ENCODE data around the gene CDC42EP4.

Gene CDC42EP4

DNA sequence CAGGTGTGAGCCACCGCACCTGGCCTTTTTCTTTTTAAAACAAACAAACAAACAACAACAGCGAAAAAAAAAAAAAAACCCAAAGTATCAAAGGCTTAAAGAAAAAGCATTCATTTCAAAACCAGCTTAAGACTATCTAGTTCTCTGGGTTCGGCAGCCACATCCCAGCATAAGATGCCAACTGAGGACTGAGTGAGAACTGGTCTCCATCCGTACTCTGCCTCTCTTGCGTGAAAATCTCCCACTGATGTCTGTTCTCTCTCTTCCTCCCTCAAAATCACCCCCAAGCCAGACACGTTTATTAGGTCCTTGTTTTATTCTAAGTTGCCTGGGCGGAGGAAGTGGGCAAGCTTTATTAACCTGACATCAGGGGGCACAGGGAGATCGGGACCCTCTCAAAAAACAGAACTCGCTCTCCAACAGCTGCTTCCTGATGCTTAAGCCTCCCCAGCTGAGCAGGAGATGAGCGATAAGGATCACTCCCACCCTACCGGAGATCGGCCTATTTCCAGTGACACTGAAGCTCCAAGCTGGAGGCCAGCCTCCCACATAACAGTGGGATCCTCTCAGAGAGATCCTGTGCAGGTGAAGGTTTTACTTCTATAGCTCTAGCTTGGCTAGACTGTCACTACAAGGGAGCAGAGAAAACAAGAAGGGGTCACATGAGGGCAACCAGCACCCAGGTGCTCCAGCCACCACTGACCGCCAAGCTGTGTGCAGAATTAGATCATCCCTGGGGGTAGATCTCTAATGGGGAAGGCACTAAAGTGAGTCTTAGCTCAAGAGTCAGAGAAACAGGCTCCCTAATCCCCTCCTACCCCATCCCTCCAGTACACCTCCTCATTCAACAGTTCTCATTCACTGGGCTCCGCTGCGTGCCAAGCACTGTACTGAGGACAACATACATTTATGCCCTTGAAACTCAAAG is 13.6 kb downstream of the CDC42EP4 start:
- DNase-seq (ENCODE audit: low spot score): no peak

DNA sequence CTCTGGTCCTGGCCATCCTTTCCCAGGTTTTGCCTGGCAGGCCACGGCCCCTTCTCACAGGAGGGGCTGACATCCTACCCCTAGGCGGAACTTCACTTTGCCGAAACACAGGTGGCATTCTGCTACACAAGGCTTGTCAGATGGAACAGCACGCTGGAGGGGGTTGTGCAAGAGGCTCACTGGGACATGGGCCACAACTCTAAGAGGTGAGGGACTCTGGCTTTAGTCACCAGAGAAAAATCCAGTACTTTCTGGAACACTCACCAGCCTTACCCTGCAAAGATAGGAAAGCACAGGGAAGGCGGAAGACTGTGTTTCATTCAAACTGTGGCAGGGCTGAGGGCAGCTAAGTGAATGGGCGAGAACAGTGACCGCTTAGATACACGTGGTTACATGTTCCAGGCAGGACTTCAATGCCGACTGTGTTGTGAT is 18.3 kb downstream of the CDC42EP4 start:
- no peak for DNase-seq (ENCODE audit: low spot score)

DNA sequence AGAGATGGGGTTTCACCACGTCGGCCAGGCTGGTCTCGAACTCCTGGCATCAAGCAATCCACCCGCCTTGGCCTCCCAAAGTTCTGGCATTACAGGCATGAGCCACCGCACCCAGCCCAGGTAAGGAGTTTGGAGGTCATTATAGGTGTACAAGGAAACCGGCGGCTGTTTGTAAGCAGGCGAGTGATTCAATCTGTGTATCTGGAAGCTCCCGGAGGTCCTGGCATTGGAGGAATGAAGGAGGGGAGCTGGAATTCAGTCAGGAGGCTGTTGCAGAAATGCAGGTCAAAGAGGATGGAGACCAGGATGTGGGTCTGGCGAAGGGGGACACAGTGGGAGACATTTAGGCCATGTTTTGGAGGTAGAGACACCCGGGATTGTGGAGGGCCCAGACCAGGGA is 18.8 kb downstream of the CDC42EP4 start:
- no peak for DNase-seq (ENCODE audit: low spot score)

DNA sequence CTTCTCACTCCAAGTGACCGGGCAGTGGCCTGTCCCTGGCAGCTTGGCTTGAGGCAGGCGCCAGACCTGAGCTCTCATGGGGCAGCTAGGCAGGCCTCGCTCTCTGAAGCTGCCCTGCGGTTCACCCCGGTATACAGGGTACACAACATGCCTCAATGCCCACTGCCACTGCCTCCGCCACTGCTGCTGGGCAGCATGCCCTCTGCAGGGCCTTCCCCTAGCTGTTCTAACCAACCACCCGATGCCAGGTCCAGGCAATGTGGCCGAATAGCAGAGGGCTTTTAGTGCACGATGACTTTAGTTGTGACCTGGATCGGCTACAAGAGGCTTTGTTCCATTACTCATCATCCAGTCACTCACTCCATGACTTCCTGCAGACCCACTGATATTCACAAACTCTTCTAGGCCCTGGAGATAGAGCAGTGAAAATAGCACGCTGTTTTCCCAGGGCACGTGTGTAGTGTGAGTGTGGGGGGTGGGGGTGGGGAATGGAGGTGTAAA is 19.7 kb downstream of the CDC42EP4 start:
- DNase-seq (ENCODE audit: low spot score): no peak

DNA sequence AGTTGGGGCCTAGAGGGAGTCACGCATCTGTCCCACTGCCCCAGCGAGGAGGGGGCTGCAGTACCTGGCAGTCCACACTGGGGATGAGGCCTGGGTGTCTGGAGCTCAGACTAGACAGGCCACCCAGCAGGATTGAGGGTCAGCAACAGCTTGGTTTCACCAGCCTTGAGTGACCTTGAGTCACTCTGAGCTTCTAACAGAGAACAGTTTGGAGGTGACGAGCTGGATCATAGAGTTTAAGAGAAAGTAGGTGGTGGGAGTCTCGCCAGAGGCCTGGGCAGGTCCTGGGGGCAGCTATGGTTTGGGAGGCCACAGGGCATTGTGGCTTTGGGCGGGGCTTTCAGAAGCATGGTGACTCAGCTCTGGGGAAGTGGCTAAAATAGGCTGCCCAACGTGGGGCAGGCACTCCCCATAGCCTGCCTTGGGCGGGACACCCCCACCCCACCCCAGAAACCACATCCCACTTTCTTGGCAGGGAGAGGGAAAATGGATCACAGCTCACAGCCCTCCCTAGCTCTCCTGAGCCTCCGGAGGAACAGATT is 20.5 kb downstream of the CDC42EP4 start:
- peak; percentile 7 for DNase-seq (ENCODE audit: low spot score)

DNA sequence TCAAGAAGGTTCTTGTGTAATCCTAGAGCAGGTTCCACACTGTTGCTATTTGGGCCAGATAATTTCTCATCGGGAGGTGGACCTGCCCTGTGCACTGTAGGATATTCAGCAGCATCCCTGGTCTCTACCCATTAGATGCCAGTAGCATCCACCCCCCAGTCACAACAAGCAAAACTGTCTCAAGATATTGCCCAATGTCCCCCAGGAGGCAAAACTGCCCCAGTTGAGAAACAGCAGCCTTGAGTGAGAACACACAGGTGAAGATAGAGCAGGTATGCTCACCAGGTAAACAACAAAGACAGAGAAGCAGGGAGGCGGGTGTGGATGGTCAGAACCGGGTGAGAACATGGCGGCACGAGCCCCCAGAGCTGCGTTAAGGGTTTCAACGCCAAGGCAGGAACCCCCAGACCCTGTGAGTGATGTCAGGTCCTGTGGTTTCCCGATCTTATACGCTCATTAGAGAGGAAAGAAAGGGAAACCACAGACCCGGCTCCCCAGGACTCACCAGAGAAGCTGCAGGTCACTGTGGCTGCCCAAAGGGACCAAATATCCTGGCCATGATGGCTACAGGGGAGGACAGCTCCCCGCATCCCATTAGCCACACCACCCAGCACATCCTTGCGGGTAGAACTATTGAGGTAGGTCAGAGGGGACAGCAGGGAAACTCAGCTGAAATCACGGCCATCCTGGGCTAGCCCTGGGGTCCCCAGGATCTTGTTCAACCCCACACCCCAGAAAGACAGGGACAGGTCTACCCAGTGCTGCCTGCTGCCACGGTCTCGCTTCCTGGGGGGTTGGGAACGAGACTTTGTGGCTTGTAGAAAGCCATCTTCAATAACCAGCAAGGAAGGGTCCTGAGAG is 21.2 kb downstream of the CDC42EP4 start:
- DNase-seq (ENCODE audit: low spot score): no peak

DNA sequence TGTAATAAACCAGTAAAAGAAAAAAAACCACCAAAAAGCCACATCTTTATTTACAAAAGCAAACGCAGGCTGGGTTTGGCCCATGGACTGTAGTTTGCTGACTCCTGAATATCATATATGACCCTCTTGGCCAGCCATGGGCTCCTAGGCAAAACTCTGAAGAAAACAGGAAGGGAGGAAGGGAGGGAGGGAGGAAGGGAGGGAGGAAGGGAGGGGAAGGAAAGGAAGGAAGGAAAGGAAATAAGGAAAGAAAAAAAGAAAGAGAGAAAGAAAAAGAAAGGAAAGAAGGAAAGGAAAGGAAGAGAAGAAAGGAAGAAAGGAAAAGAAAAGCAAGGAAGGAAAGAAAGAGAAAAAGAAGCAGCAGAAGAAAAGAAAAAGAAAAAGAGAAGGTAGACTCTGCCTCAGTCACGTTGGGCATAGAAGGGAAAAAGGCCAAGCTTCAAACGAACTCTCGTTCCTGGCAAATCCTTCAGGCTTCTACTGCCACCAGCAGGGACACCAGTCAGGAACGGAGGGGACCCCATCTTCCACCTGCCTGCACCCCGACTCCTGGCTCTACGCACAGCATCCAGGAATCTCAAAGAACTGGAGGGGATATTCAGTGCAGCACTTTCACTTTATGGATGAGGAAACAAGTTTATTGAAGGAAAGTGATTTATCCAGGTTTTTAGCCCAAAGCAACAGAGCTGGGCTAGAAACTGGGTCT is 22.1 kb downstream of the CDC42EP4 start:
- no peak for DNase-seq (ENCODE audit: low spot score)

DNA sequence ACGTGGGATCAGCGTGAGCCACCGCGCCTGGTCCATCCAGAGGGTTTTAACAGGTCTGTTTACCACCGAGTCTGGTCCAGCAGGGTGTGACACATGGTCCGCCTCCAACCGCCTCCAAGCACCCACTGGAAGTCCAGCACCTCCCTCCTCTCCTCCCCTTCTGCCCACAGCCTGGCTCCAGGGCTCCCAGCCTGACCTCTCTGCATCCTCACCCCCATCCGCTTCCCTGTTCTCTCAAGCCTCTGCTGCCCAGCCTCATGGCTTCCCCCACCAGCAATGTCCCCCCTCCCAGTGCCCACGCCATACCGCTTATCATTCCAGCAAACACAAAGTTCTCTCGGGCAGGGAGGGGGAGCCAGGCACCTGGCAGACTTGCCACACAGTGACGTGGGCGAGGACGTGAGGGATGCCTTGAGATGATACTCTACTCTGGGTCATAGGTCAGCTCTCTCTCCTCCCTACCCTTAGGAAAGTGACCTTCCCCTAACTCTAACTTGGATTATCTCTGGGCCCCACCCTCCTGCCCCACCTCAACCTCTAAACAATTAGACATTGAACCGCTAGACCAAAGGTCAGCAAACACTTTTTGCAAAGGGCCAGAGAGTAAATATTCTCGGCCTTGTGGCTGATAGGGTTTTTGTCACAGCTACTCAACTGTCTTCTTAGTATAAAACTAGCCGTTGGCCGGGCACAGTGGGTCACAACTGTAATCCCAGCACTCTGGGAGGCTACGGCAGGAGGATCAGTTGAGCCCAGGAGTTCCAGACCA is 23.1 kb downstream of the CDC42EP4 start:
- no peak for DNase-seq (ENCODE audit: low spot score)

DNA sequence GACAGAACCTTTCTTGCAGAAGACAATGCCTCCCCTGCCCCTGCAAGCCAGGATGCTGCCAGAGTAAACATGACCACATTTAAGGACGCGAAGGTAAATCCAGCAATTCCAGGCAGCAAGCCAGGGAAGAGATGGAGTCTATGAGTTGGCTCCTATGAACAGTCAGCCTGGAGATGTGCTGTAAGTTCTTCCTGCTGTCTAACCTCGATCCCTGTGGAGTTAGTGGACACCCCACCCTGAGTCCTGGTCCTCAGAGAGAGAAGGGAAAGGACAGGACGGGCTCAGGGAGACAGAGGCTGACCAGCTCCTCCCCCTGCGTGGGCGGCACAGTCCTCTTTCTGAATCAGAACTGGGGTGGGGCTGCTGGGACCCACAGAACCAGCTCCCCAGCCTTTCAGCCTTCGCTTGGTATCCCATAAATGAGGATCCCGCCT is 24.9 kb downstream of the CDC42EP4 start:
- no peak for DNase-seq (ENCODE audit: low spot score)

DNA sequence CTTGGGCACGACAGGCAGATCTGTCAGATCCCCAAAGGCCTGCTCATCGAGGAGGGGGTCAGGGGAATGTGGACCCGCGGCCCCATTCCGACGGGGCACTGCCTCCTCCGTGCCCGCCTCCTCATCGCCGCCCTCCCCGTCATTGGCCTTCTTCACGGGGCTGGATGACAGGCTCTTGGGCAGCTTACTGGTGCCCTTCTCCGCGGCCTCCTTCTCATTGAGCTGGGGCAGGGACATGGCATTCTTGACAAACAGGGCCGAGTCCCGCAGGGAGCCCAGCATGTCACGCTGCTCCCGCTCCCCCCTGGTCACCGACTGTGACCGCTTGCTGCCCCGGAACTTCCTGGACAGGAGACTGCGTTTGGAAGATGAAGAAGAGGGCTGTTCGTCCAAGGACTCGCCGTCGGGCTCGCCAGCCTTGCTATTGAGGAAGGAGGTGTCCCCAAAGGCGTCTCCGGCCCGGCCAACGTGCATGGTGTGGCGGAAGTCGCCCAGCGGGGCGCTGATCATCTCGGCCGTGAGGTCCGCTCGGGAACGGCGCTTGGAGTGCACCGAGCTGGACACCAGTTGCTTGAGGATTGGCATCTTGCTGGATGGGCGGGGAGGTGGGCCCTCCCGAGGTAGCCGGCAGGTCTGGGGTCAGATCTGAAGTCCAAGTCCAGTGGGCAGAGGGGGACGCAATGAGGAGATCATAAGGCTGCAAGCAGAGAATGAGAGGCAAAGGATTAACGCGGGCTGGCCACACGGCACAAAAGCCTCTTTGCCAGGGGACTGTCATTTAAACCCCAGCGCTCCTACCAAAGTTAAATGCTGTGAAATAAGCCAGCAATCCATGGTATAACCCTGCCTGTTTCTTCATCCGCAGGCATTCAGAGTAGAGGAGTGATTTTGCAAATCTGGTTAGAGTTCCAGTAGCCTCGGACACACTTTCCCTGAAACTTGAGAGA is 25.6 kb downstream of the CDC42EP4 start:
- no peak for DNase-seq (ENCODE audit: low spot score)

DNA sequence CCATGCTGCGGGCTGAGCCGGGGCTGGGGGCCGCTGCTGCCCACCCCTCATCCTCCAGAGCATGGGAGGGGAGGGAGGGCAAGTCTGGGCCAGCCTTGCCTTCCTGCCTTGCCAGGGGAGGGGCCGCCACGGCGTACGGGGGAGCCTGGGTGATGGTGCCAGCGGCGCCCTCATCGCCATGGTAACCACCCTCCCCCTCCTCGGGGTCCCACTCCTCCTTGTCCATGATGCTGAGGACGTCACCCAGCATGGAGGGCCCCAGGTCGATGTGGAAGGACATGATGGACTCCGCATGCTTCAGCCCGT is 26.2 kb downstream of the CDC42EP4 start:
- no peak for DNase-seq (ENCODE audit: low spot score)

DNA sequence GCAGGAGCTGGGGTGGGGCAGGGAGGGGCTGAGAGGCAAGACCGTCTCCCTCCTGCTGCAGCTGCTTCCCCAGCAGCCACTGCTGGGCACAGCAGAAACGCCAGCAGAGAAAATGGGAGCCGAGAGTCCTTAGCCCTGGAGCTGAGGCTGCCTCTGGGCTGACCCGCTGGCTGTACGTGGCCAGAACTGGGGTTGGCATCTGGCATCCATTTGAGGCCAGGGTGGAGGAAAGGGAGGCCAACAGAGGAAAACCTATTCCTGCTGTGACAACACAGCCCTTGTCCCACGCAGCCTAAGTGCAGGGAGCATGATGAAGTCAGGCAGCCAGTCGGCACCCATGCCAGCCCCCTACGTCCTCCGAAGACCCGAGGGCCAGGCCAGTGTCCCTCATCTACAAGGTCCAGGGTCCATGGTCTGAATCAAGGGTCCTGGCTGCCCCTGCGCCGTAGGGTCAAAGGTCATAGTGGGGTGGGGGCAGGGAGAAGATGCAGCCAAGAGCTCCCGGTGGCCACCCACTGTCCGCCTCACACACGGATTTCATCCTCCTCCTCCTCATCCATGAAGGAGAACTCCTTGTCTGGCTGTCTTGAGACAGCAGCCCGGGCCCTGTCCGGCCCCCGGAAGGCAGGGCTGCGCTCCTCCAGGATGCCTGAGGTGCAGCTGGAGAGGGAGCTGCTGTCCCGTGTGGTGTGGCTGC is 26.7 kb downstream of the CDC42EP4 start:
- DNase-seq (ENCODE audit: low spot score): no peak

DNA sequence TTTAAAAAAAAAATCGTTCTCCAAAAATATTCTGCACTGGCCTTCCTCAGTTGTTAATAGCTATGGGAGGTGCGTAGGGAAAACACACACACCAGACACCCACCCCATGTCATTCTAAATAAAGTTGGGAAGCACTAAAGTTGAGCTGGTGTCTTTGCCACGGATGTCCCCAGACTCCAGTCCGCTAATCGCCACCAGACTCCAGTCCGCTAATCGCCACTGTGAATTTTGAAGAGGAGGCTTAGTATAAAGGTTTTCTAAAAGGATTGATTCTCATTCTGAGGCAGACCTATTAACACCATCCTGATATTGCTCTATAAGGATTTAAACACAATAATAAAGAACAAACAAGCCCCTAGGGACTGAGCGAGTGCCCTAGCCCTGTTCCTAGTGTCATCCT is 27.4 kb downstream of the CDC42EP4 start:
- DNase-seq (ENCODE audit: low spot score): no peak

DNA sequence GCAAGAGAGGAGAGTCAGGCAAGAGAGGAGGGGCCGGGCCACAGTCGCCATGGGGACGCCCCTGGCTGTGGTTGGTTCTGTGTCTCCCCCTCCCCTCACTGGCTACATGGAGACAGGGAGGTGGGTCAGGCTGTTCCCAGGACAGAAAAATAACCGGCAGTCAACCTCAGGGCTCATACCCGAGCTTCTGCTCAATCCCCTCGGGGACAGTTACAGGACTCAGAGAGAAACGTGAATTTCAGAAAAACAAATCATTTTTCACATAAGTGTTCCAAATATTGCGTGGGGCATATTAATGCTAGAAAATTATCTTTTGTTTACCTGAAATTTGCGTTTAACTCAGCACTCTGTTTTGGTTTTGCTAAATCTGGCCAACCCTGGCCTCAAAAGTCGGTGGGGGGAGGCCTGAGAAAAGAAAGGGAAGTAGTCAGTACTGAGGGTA is 27.9 kb downstream of the CDC42EP4 start:
- DNase-seq (ENCODE audit: low spot score): no peak

DNA sequence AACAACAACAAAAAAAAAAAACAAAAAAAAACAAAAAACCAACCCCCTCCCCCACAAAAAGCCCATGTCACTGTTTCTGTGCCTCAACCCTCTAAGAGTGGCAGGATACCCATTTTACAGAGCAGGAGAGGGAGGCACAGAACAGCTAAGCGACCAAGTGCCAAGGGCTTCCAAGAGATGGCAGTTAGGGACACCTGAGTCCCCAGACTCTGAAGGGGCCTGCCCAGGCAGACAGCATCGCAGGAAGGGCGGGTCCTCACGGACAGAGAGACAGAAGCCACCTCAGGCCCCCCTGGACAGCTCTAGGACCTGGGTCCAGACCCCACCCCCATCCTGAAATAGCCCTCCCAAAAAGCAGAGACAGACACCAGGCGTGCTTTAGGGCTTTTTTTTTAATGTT is 28.6 kb downstream of the CDC42EP4 start:
- DNase-seq (ENCODE audit: low spot score): no peak

DNA sequence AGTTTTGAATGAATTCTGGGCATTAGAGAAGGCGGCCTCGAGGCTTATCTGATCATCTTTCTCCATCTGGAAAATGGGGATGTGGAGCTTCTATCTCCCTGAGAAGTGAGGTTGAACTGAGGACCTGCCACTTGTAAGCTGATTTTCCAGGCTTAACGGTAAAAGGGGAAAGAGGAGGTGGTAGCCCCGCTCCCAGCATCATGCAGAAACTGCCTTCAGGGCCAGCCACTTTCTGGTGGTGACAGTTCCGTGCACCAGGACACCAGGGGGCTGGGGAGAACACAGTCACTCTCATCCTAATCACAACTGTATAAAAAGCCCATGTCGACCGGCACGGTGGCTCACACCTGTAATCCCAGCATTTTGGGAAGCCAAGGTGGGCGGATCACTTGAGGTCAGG is 29.2 kb downstream of the CDC42EP4 start:
- no peak for DNase-seq (ENCODE audit: low spot score)

DNA sequence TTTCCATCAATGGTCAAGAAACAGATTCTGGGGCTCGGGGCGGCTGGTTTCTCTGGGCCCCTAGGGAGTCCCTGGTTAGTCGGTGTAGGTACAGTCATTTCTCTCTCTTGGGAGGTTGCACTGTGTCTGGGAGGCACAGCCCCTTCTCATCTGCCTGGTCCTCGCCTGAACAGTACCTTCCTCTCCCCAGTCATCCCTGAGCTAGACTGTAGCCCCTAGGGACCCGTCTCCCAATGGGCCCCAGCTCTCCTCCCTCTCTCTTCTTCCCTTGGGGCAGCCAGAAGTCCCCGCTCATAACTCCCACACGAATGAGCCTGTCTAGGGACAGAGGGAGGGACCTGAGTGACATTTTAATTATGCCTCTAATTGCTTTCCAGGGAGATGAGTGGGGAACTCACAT is 29.9 kb downstream of the CDC42EP4 start:
- no peak for DNase-seq (ENCODE audit: low spot score)

DNA sequence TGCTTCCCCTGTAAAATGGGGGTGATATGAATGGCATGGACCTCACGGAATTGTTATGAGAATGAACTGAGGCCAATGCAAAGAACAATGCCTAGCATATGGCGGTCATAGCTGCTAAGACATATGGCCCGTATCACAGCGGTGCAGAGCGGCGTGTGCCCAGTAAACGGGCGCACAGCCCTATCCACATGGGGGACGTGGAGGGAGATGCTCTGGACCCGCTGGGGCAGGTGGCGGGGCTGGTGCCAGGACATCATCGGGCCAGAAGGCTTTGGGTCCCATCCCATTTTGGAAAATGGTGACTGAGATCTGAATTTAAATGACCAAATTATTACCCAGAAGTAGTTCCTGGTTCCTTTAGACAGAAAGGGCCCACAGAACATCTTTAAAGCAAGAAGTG is 31.6 kb downstream of the CDC42EP4 start:
- no peak for DNase-seq (ENCODE audit: low spot score)

DNA sequence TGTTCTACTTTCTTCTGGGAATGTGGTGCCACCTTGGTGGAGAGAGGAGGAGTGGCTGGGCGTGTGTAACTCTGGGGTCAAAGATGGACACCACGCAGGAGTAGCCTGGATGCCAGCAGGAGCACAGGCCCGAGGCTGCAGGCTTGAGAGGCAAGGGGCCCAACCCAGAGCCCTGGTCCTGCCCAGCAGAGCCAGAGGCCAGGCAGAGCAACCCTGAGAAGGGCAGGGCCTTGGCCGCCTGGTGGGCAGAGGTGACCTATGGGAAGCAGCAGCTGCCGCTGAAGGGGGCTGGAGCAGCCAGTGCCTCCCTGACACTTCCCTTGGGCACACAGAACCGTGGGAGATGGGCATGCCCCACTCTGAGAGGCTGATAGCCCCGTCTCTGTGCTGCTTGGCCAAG is 32.1 kb downstream of the CDC42EP4 start:
- no peak for DNase-seq (ENCODE audit: low spot score)
